GM12878 (cell line): ENCODE measurements around the gene ITIH1. TPM values are rescaled to one million over a fixed set of nuclear protein-coding genes. Genes with fewer than 3 reads are reported as not detected.

ENCODE experiments used
- ATAC-seq: fragments of 200-7000 bp; cut with Tn5 transposase; 3 replicates; pipeline ENCODE4 v1.9.1; 2020; ENCODE audit warnings: mild to moderate bottlenecking, moderate library complexity
- BruUV-seq: library from RNA; stranded (reverse); fragments of 400-500 nt; replicated peaks from 2 replicates; lab custom pipeline; 2021; lab: Mats Ljungman, UMichigan
- CTCF ChIA-PET: fragments of 300-600 bp; sonication (Branson Sonifier 250); formaldehyde crosslinking; extraction: SDS; loops from one replicate; lab custom pipeline; 2021; ENCODE audit warnings: inconsistent platforms; lab: Yijun Ruan, JAX
- POLR2A ChIA-PET: fragments of 350-600 bp; formaldehyde crosslinking; extraction: SDS; loops from one replicate; lab custom pipeline; 2021; ENCODE audit warnings: inconsistent platforms; lab: Charles Lee
- RAD21 ChIA-PET: fragments of 300-600 bp; sonication (Branson Sonifier 250); formaldehyde crosslinking; loops from one replicate; lab custom pipeline; 2023; ENCODE audit warnings: antibody characterized with exemption; ENCODE audit not compliant: unreplicated experiment; lab: Charles Lee
- SMC1A ChIA-PET: fragments of 300-600 bp; sonication (Branson Sonifier 250); formaldehyde crosslinking; loops from one replicate; lab custom pipeline; 2023; ENCODE audit not compliant: unreplicated experiment, uncharacterized antibody; lab: Charles Lee
- DNase-seq: peaks from one replicate; pipeline ENCODE4 v3.0.0-alpha.2; 2011; ENCODE audit warnings: low read depth, low spot score
- FAIRE-seq: peaks from 3 replicates; lab custom pipeline; 2011; peaks lifted over from hg19 to GRCh38; lab: Jason Lieb, UNC
- H2AFZ ChIP-seq: 2 replicates; pipeline ENCODE4 v1.6.0; 2011; ENCODE audit warnings: low read depth, low read length, control low read depth; ENCODE audit not compliant: control insufficient read depth
- H3K27ac ChIP-seq: 2 replicates; pipeline ENCODE4 v1.5.1; 2011; ENCODE audit warnings: control low read depth; ENCODE audit not compliant: control insufficient read depth, insufficient read depth
- H3K27me3 ChIP-seq, 2 experiments: replicated peaks in 1 of 2; 2 replicates each; pipeline versions ENCODE4 v1.6.0 to v1.6.1; 2011; ENCODE audit warnings: low read length in 1 of 2; ENCODE audit not compliant: control insufficient read depth in 2 of 2, insufficient read depth in 2 of 2
- H3K36me3 ChIP-seq, 2 experiments: 2 replicates each; pipeline ENCODE4 v1.5.1; 2011; ENCODE audit warnings: low read length in 1 of 2; ENCODE audit not compliant: control insufficient read depth in 2 of 2, insufficient read depth in 2 of 2
- H3K4me1 ChIP-seq: 2 replicates; pipeline ENCODE4 v1.6.1; 2011; ENCODE audit warnings: mild to moderate bottlenecking, low read length, moderate library complexity, mixed read lengths; ENCODE audit not compliant: control insufficient read depth, insufficient read depth
- H3K4me2 ChIP-seq: 2 replicates; pipeline ENCODE4 v1.6.0; 2011; ENCODE audit warnings: control low read depth; ENCODE audit not compliant: control insufficient read depth, insufficient read depth
- H3K4me3 ChIP-seq: fragments of 200-600 bp; sonication (generic); 2 replicates; pipeline ENCODE4 v1.5.1; 2016
- H3K79me2 ChIP-seq: 2 replicates; pipeline ENCODE4 v1.6.0; 2011; ENCODE audit warnings: low read length; ENCODE audit not compliant: control insufficient read depth, insufficient read depth
- H3K9ac ChIP-seq: 2 replicates; pipeline ENCODE4 v1.8.0; 2011; ENCODE audit warnings: low read length, control low read depth, mixed read lengths; ENCODE audit not compliant: control insufficient read depth, insufficient read depth
- H3K9me3 ChIP-seq: replicated peaks from 3 replicates; pipeline ENCODE4 v1.5.1; 2011; ENCODE audit warnings: mild to moderate bottlenecking, low read length; ENCODE audit not compliant: control insufficient read depth, insufficient read depth
- H4K20me1 ChIP-seq: 2 replicates; pipeline ENCODE4 v1.6.0; 2011; ENCODE audit not compliant: control insufficient read depth, insufficient read depth
- BACH1 ChIP-seq: fragments of 450-650 bp; IDR thresholded peaks from 2 replicates; pipeline ENCODE4 v1.6.1; 2017; ENCODE audit warnings: mild to moderate bottlenecking, borderline replicate concordance
- CEBPB ChIP-seq, 2 experiments: fragments of 150-350 bp in 1 of 2; IDR thresholded peaks; 2 replicates each; pipeline ENCODE4 v1.6.1; 2012 to 2014; ENCODE audit warnings: low read depth in 2 of 2, low read length in 2 of 2, borderline replicate concordance in 1 of 2, inconsistent platforms in 1 of 2
- E2F4 ChIP-seq: IDR thresholded peaks from 2 replicates; pipeline ENCODE4 v1.6.1; 2012; ENCODE audit warnings: low read depth, low read length, improper control_type of control experiment
- EZH2 ChIP-seq: IDR thresholded peaks from 2 replicates; pipeline ENCODE4 v1.6.1; 2012; ENCODE audit warnings: low read depth, mild to moderate bottlenecking, control low read depth, inconsistent platforms, low read length, borderline replicate concordance; ENCODE audit not compliant: control insufficient read depth
- IRF5 ChIP-seq: fragments of 450-650 bp; IDR thresholded peaks from 2 replicates; pipeline ENCODE4 v1.6.1; 2017; ENCODE audit warnings: borderline replicate concordance
- PAX8 ChIP-seq: fragments of 450-650 bp; IDR thresholded peaks from 2 replicates; pipeline ENCODE4 v1.6.1; 2017; ENCODE audit warnings: mild to moderate bottlenecking, moderate library complexity
- POLR2AphosphoS2 ChIP-seq: IDR thresholded peaks from 2 replicates; pipeline ENCODE4 v1.6.1; 2011; ENCODE audit warnings: low read depth, mild to moderate bottlenecking, low read length, improper control_type of control experiment, moderate library complexity
- SIN3A ChIP-seq: IDR thresholded peaks from 2 replicates; pipeline ENCODE4 v1.6.1; 2012; ENCODE audit warnings: low read depth, low read length, improper control_type of control experiment
- ZBTB40 ChIP-seq: fragments of 450-650 bp; IDR thresholded peaks from 2 replicates; pipeline ENCODE4 v1.6.1; 2016; ENCODE audit warnings: mild to moderate bottlenecking, moderate library complexity, borderline replicate concordance
- WGBS: methylation state at CpG from one replicate; pipeline ENCODE4 v1.1.6; 2016; ENCODE audit warnings: low lambda C conversion rate; ENCODE audit not compliant: insufficient replicate concordance, insufficient coverage; ENCODE audit errors: missing lambda C conversion rate; 5-methylcytosine and 5-hydroxymethylcytosine counted together
- in situ Hi-C: fragments of 300-500 bp; cut with MboI; formaldehyde crosslinking; loops from 9 replicates; pipeline ENCODE4 v1.14.3; 2018; ENCODE audit warnings: mixed read lengths
- intact Hi-C: fragments of 100-400 bp; cut with micrococcal nuclease; formaldehyde crosslinking; loops from one replicate; pipeline ENCODE4 v1.14.2; 2022; ENCODE audit not compliant: unreplicated experiment
- polyA plus RNA-seq, 11 experiments: library from polyadenylated mRNA; depleted of rRNA in 4 of 11; unstranded in 6 of 11; stranded (reverse) in 5 of 11; fragments of >200 nt; fragmentation: Nextera tagmentation in 4 of 11; fragmentation: Illumina TruSeq in 1 of 11; extraction: Ambion mirVana in 4 of 11; extraction: Trizol in 1 of 11; gene quantifications; 1 replicate in 1 of 11; 2 replicates in 10 of 11; pipeline versions ENCODE4 v1.2.1 to v1.2.3, GENCODE V29; 2011 to 2016; ENCODE audit warnings: inconsistent platforms in 2 of 11, missing spikeins in 2 of 11, low read depth in 1 of 11
- total RNA-seq, 4 experiments: library from RNA; depleted of rRNA in 3 of 4; stranded (reverse); fragments of >200 nt in 3 of 4; fragmentation: Illumina TruSeq in 1 of 4; extraction: Trizol in 1 of 4; gene quantifications; 2 replicates each; pipeline versions ENCODE4 v1.2.1 to v1.2.3, GENCODE V29; 2013 to 2021

The ITIH1 gene
- total and polyA plus RNA-seq, 10 of the 15 experiments (the other 5 are each of a cell fraction or from before 2014, with no cell fraction given): 0.33 to 0.64 (median 0.44) TPM; not detected in 7

GRCh38 chr3:52731590-52731989 lies 45.8 kb upstream of the ITIH1 start:
- Histone ChIP-seq H3K79me2 (no peaks in the 10 kb centered on the region), H2AFZ (no peak overlapping the region), H3K9ac (no peak overlapping the region), H3K9me3 (peaks cover 18% of the 10 kb centered on the region), H4K20me1 (no peaks in the 10 kb centered on the region), H3K27me3 (no peaks in the 10 kb centered on the region), H3K4me1 (no peaks in the 10 kb centered on the region), H3K27ac (no peak overlapping the region), H3K36me3 (peaks cover 0 to 8% of the 10 kb centered on the region in 2 experiments; a peak in 2 of 4 replicates), H3K4me3 (no peak overlapping the region), H3K4me2 (no peak overlapping the region)
- in situ Hi-C loops (no loop called here), intact Hi-C loops (no loop called here)
- TF ChIP-seq E2F4 (no peak), ZBTB40 (no peak), BACH1 (no peak), IRF5 (no peak), POLR2AphosphoS2 (no peak), PAX8 (no peak), CEBPB (IDR thresholded peaks at IDR 0.05; ENCODE audit: borderline replicate concordance in 1 of 2, low read depth in 2 of 2, low read length in 2 of 2) (no peak), EZH2 (no peak), SIN3A (no peak)
- RAD21 ChIA-PET: no interaction called here
- POLR2A ChIA-PET: no interaction called here
- DNase-seq: no peak
- WGBS: 95% methylated on average over 14 of the region's 14 CpGs
- ATAC-seq: no peak
- CTCF ChIA-PET: interaction anchor here (0.6 kb wide), 1 partner anchor 938 kb away, joined by 3 read pairs; no protein-coding TSS in a partner anchor
- no peak for FAIRE-seq
- SMC1A ChIA-PET: interaction anchor here (1.3 kb wide), 1 partner anchor 12 kb away, joined by 3 read pairs; no protein-coding TSS in a partner anchor
- BruUV-seq: no TSS peak
